HCT116 (cell line): Measurements from ENCODE around the gene PWP2.

Source experiments
- CTCF ChIP-seq, 3 experiments: fragments of 200-600 bp in 1 of 3; sonication (generic) in 1 of 3; IDR thresholded peaks in 2 of 3; conservative IDR thresholded peaks in 1 of 3; 2 replicates each; pipeline ENCODE4 v1.5.1; 2012 to 2017; ENCODE audit warnings: low read depth in 2 of 3, low read length in 2 of 3, antibody characterized with exemption in 1 of 3, borderline replicate concordance in 1 of 3, control low read depth in 1 of 3, mild to moderate bottlenecking in 1 of 3, mixed read lengths in 1 of 3, mixed run types in 1 of 3, moderate library complexity in 1 of 3; ENCODE audit not compliant: insufficient read depth in 1 of 3
- EZH2 ChIP-seq: fragments of 200-600 bp; sonication (generic); IDR thresholded peaks from 2 replicates; pipeline ENCODE4 v1.6.1; 2017; ENCODE audit warnings: antibody characterized with exemption, mixed run types
- FOSL1 ChIP-seq: IDR thresholded peaks from 2 replicates; pipeline ENCODE4 v1.6.1; 2012; ENCODE audit warnings: low read depth
- JUND ChIP-seq: IDR thresholded peaks from 2 replicates; pipeline ENCODE4 v1.6.1; 2012
- POLR2A ChIP-seq: IDR thresholded peaks from 2 replicates; pipeline ENCODE4 v1.7.0; 2011; ENCODE audit warnings: borderline replicate concordance; ENCODE audit not compliant: insufficient read depth, insufficient read length; ENCODE audit errors: extremely low read depth
- RAD21 ChIP-seq: IDR thresholded peaks from 2 replicates; pipeline ENCODE4 v1.6.1; 2012; ENCODE audit warnings: low read depth, mild to moderate bottlenecking
- TCF7L2 ChIP-seq: IDR thresholded peaks from 2 replicates; pipeline ENCODE4 v1.7.0; 2011; ENCODE audit warnings: borderline replicate concordance, inconsistent platforms; ENCODE audit not compliant: insufficient read depth, insufficient read length; ENCODE audit errors: extremely low read depth

DNA sequence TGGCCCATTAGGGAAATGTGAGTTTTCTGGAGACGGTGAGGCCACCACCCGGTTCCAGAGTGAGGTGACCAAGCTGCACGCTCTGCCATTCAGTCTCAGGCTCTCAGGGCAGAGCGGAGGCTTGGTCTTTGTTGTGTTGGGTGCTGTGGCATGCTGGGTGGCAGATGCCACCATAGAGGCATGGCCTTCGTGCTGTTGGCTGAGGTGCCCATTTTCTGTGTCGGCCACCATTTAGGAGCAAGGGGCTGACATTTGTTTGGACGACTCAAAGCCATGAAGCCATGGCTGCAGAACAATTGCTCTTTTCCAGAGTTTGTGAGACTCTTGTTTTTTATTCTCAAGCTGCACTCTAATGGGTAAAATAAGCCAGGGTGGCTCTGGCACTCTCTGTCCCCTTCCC is 36.8 kb upstream of the PWP2 start:
- TF ChIP-seq POLR2A (no peak), EZH2 (no peak), CTCF (IDR thresholded peaks at IDR 0.05 in 2 of 3, conservative IDR thresholded peaks at IDR 0.05 in 1 of 3; ENCODE audit: borderline replicate concordance in 1 of 3, insufficient read depth in 1 of 3, low read depth in 2 of 3, low read length in 2 of 3) (no peak), TCF7L2 (no peak), RAD21 (no peak), JUND (no peak), FOSL1 (no peak)
